Measurements from ENCODE around the gene MICU2.

The MICU2 gene

GRCh38 chr13:21548577-21548976 is 55.4 kb downstream of the MICU2 start:
- no CpG with 5 or more reads among the region's 5 CpGs for WGBS (ENCODE audit: insufficient coverage, insufficient read length)
- H3K9me3 ChIP-seq (ENCODE audit: control insufficient read depth, insufficient read depth, low read length), result no peaks in the 10 kb centered on the region
- no peak overlapping the region for H3K27ac ChIP-seq (ENCODE audit: low read length)
- H3K27me3 ChIP-seq (ENCODE audit: control insufficient read depth, insufficient read depth, low read length), result no peaks in the 10 kb centered on the region
- no peaks in the 10 kb centered on the region for H3K4me1 ChIP-seq (ENCODE audit: control insufficient read depth, insufficient read depth, low read length)
- DNase-seq (ENCODE audit: low read depth, low spot score), result no peak
- H3K36me3 ChIP-seq (ENCODE audit: control insufficient read depth, insufficient read depth, low read length), result no peaks in the 10 kb centered on the region
- H3K4me3 ChIP-seq (ENCODE audit: low read length), result no peak overlapping the region

GRCh38 chr13:21546372-21546771 is 57.6 kb downstream of the MICU2 start:
- no peak overlapping the region for H3K4me3 ChIP-seq (ENCODE audit: low read length)
- H3K27ac ChIP-seq (ENCODE audit: low read length), result no peak overlapping the region
- DNase-seq (ENCODE audit: low read depth, low spot score), result no peak
- H3K27me3 ChIP-seq (ENCODE audit: control insufficient read depth, insufficient read depth, low read length), result no peaks in the 10 kb centered on the region
- no peaks in the 10 kb centered on the region for H3K9me3 ChIP-seq (ENCODE audit: control insufficient read depth, insufficient read depth, low read length)
- H3K4me1 ChIP-seq (ENCODE audit: control insufficient read depth, insufficient read depth, low read length), result no peaks in the 10 kb centered on the region
- H3K36me3 ChIP-seq (ENCODE audit: control insufficient read depth, insufficient read depth, low read length), result no peaks in the 10 kb centered on the region
- no CpG with 5 or more reads among the region's 1 CpG for WGBS (ENCODE audit: insufficient coverage, insufficient read length)

GRCh38 chr13:21544515-21544914 is 59.5 kb downstream of the MICU2 start:
- Histone ChIP-seq H3K27me3 (ENCODE audit: control insufficient read depth, insufficient read depth, low read length) (no peaks in the 10 kb centered on the region), H3K9me3 (ENCODE audit: control insufficient read depth, insufficient read depth, low read length) (no peaks in the 10 kb centered on the region), H3K4me1 (ENCODE audit: control insufficient read depth, insufficient read depth, low read length) (no peaks in the 10 kb centered on the region), H3K36me3 (ENCODE audit: control insufficient read depth, insufficient read depth, low read length) (no peaks in the 10 kb centered on the region), H3K27ac (ENCODE audit: low read length) (no peak overlapping the region), H3K4me3 (ENCODE audit: low read length) (no peak overlapping the region)
- WGBS (ENCODE audit: insufficient coverage, insufficient read length), result no CpG with 5 or more reads among the region's 1 CpG
- no peak for DNase-seq (ENCODE audit: low read depth, low spot score)

GRCh38 chr13:21542563-21542962 is 61.4 kb downstream of the MICU2 start:
- Histone ChIP-seq H3K4me1 (ENCODE audit: control insufficient read depth, insufficient read depth, low read length) (no peaks in the 10 kb centered on the region), H3K27ac (ENCODE audit: low read length) (no peak overlapping the region), H3K27me3 (ENCODE audit: control insufficient read depth, insufficient read depth, low read length) (no peaks in the 10 kb centered on the region), H3K36me3 (ENCODE audit: control insufficient read depth, insufficient read depth, low read length) (no peaks in the 10 kb centered on the region), H3K4me3 (ENCODE audit: low read length) (no peak overlapping the region), H3K9me3 (ENCODE audit: control insufficient read depth, insufficient read depth, low read length) (no peaks in the 10 kb centered on the region)
- no CpG with 5 or more reads among the region's 1 CpG for WGBS (ENCODE audit: insufficient coverage, insufficient read length)
- no peak for DNase-seq (ENCODE audit: low read depth, low spot score)

GRCh38 chr13:21541980-21542379 is 62.0 kb downstream of the MICU2 start:
- H3K4me1 ChIP-seq (ENCODE audit: control insufficient read depth, insufficient read depth, low read length), result no peaks in the 10 kb centered on the region
- no peak overlapping the region for H3K4me3 ChIP-seq (ENCODE audit: low read length)
- H3K36me3 ChIP-seq (ENCODE audit: control insufficient read depth, insufficient read depth, low read length), result no peaks in the 10 kb centered on the region
- no peak overlapping the region for H3K27ac ChIP-seq (ENCODE audit: low read length)
- no peaks in the 10 kb centered on the region for H3K27me3 ChIP-seq (ENCODE audit: control insufficient read depth, insufficient read depth, low read length)
- H3K9me3 ChIP-seq (ENCODE audit: control insufficient read depth, insufficient read depth, low read length), result no peaks in the 10 kb centered on the region
- no CpG with 5 or more reads among the region's 1 CpG for WGBS (ENCODE audit: insufficient coverage, insufficient read length)
- no peak for DNase-seq (ENCODE audit: low read depth, low spot score)

- DNase-seq (ENCODE audit: low read depth, low spot score), result no peak
- Histone ChIP-seq H3K4me1 (ENCODE audit: control insufficient read depth, insufficient read depth, low read length) (no peaks in the 10 kb centered on the region), H3K27me3 (ENCODE audit: control insufficient read depth, insufficient read depth, low read length) (no peaks in the 10 kb centered on the region), H3K36me3 (ENCODE audit: control insufficient read depth, insufficient read depth, low read length) (no peaks in the 10 kb centered on the region), H3K27ac (ENCODE audit: low read length) (no peak overlapping the region), H3K4me3 (ENCODE audit: low read length) (no peak overlapping the region), H3K9me3 (ENCODE audit: control insufficient read depth, insufficient read depth, low read length) (no peaks in the 10 kb centered on the region)
Measured at GRCh38 chr13:21541271-21541670, 62.7 kb downstream of the MICU2 start.

- Histone ChIP-seq H3K9me3 (ENCODE audit: control insufficient read depth, insufficient read depth, low read length) (no peaks in the 10 kb centered on the region), H3K4me3 (ENCODE audit: low read length) (no peak overlapping the region), H3K27ac (ENCODE audit: low read length) (no peak overlapping the region), H3K27me3 (ENCODE audit: control insufficient read depth, insufficient read depth, low read length) (no peaks in the 10 kb centered on the region), H3K36me3 (ENCODE audit: control insufficient read depth, insufficient read depth, low read length) (no peaks in the 10 kb centered on the region), H3K4me1 (ENCODE audit: control insufficient read depth, insufficient read depth, low read length) (no peaks in the 10 kb centered on the region)
- DNase-seq (ENCODE audit: low read depth, low spot score), result no peak
Measured at GRCh38 chr13:21539687-21540086, 64.3 kb downstream of the MICU2 start.

GRCh38 chr13:21538753-21539152 is 65.2 kb downstream of the MICU2 start:
- no peak for DNase-seq (ENCODE audit: low read depth, low spot score)
- H3K4me3 ChIP-seq (ENCODE audit: low read length), result no peak overlapping the region
- no peaks in the 10 kb centered on the region for H3K36me3 ChIP-seq (ENCODE audit: control insufficient read depth, insufficient read depth, low read length)
- no peak overlapping the region for H3K27ac ChIP-seq (ENCODE audit: low read length)
- no peaks in the 10 kb centered on the region for H3K9me3 ChIP-seq (ENCODE audit: control insufficient read depth, insufficient read depth, low read length)
- no peaks in the 10 kb centered on the region for H3K4me1 ChIP-seq (ENCODE audit: control insufficient read depth, insufficient read depth, low read length)
- no CpG with 5 or more reads among the region's 1 CpG for WGBS (ENCODE audit: insufficient coverage, insufficient read length)
- no peaks in the 10 kb centered on the region for H3K27me3 ChIP-seq (ENCODE audit: control insufficient read depth, insufficient read depth, low read length)

- Histone ChIP-seq H3K9me3 (ENCODE audit: control insufficient read depth, insufficient read depth, low read length) (no peaks in the 10 kb centered on the region), H3K27ac (ENCODE audit: low read length) (no peak overlapping the region), H3K36me3 (ENCODE audit: control insufficient read depth, insufficient read depth, low read length) (no peaks in the 10 kb centered on the region), H3K4me1 (ENCODE audit: control insufficient read depth, insufficient read depth, low read length) (no peaks in the 10 kb centered on the region), H3K27me3 (ENCODE audit: control insufficient read depth, insufficient read depth, low read length) (no peaks in the 10 kb centered on the region), H3K4me3 (ENCODE audit: low read length) (no peak overlapping the region)
- no peak for DNase-seq (ENCODE audit: low read depth, low spot score)
- whole genome bisulfite sequencing (ENCODE audit: insufficient coverage, insufficient read length), result no CpG with 5 or more reads among the region's 4 CpGs
Measured at GRCh38 chr13:21538280-21538679, 65.7 kb downstream of the MICU2 start.

GRCh38 chr13:21537105-21537504 is 66.9 kb downstream of the MICU2 start:
- Histone ChIP-seq H3K4me1 (ENCODE audit: control insufficient read depth, insufficient read depth, low read length) (no peaks in the 10 kb centered on the region), H3K4me3 (ENCODE audit: low read length) (no peak overlapping the region), H3K36me3 (ENCODE audit: control insufficient read depth, insufficient read depth, low read length) (no peaks in the 10 kb centered on the region), H3K27ac (ENCODE audit: low read length) (no peak overlapping the region), H3K9me3 (ENCODE audit: control insufficient read depth, insufficient read depth, low read length) (no peaks in the 10 kb centered on the region), H3K27me3 (ENCODE audit: control insufficient read depth, insufficient read depth, low read length) (no peaks in the 10 kb centered on the region)
- no peak for DNase-seq (ENCODE audit: low read depth, low spot score)
- WGBS (ENCODE audit: insufficient coverage, insufficient read length), result no CpG with 5 or more reads among the region's 1 CpG

GRCh38 chr13:21534760-21535159 is 69.2 kb downstream of the MICU2 start:
- no CpG with 5 or more reads among the region's 1 CpG for WGBS (ENCODE audit: insufficient coverage, insufficient read length)
- Histone ChIP-seq H3K4me1 (ENCODE audit: control insufficient read depth, insufficient read depth, low read length) (no peaks in the 10 kb centered on the region; the same call in 1 of the 2 replicates), H3K36me3 (ENCODE audit: control insufficient read depth, insufficient read depth, low read length) (0 out of 2 replicates have a peak, but pooled peaks cover 2% of the 10 kb centered on the region), H3K27ac (ENCODE audit: low read length) (no peak overlapping the region), H3K9me3 (ENCODE audit: control insufficient read depth, insufficient read depth, low read length) (no peaks in the 10 kb centered on the region), H3K27me3 (ENCODE audit: control insufficient read depth, insufficient read depth, low read length) (no peaks in the 10 kb centered on the region), H3K4me3 (ENCODE audit: low read length) (no peak overlapping the region)
- no peak for DNase-seq (ENCODE audit: low read depth, low spot score)

Measured in iPS DF 6.9 (cell line).